HG03025 (cell line): ENCODE results near the gene FFAR2.
"Not testable (repeated sequence)": the region's sequence is repeated elsewhere in the genome, so short reads cannot be mapped to it uniquely, and the experiment has no call there.

ENCODE experiments used
- ATAC-seq: cut with Tn5 transposase; IDR thresholded peaks from one replicate; pipeline ENCODE4 v1.9.1; 2021; ENCODE audit warnings: mild to moderate bottlenecking, moderate library complexity; ENCODE audit not compliant: unreplicated experiment, low FRiP score

Gene FFAR2

DNA sequence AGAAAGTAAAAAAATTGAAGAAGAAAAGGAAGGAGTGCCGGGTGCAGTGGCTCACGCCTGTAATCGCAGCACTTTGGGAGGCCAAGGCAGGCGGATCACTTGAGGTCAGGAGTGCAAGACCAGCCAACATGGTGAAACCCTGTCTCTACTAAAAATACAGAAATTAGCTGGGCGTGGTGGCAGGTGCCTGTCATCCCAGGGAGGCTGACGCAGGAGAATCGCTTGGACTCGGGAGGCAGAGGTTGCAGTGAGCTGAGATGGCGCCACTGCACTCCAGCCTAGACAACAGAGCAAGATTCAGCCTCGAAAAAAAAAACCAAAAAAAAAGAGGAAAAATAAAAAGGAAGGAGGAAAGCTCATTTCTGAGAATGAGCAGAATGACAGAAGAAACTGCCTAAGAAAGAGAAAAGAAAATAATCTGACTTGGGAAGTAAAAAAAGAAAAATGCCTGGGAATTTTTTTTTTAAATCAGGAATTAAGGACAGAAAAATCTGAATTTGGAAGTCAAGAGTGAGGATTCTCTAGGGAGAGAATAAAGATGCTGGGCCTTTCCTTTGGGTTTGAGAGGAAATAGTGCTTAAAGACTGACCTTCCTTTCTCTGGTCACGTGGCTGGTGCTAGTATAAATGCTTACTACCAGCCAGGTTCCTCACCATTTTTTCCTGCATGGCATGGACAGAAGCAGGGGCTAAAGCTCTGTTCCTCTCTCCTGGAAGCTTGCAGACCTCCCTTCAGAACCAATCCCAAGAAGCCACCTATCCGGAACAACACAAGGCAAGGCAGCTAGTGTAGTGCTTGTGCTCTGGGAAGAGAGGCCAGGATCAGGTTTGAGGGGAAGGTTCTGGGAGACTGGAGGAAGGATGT, at the start of gene FFAR2:
Gene FFAR2 (plus strand): TSS at position 652 of the 864 bp plus-strand sequence. CDS start 1,458 bp downstream, outside the sequence.
- ATAC-seq = no peak

DNA sequence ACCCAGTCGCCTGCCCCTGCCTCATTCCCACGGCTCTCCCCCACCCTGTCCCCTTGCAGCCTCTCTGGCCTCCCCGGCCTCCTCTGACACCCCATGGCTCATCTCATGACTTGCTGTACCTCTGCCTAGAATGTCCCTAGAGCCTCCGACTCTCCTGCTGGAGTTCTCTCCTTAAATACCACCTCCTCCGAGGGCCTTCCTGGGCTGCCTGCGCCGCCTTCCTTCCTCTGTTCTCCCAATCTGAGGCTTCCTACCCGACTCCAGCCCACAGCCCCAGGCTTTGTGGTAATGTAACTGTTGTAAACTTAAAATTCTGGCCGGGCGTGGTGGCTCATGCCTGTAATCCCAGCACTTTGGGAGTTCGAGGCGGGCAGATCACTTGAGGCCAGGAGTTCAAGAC, 49.5 kb upstream of the FFAR2 start:
- ATAC-seq = no peak

DNA sequence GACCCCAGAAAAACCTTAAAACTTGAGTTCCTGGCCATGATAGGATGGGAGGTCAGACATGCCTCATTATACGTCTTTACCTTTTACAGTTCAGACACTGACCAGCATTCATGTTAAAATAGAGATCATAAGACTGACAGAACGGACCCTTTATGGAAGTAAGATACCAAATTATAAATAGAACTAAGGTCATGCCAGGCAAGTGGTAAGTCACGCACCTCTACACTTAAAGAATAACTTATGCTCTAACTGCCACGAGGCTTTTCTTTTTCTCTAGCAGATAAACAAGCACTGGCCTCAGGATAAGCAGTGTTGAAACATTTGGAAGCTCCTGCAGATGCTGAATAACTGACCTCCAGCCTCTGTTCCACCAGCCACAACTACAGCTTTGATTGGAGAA, 48.8 kb upstream of the FFAR2 start:
- ATAC-seq = no peak

DNA sequence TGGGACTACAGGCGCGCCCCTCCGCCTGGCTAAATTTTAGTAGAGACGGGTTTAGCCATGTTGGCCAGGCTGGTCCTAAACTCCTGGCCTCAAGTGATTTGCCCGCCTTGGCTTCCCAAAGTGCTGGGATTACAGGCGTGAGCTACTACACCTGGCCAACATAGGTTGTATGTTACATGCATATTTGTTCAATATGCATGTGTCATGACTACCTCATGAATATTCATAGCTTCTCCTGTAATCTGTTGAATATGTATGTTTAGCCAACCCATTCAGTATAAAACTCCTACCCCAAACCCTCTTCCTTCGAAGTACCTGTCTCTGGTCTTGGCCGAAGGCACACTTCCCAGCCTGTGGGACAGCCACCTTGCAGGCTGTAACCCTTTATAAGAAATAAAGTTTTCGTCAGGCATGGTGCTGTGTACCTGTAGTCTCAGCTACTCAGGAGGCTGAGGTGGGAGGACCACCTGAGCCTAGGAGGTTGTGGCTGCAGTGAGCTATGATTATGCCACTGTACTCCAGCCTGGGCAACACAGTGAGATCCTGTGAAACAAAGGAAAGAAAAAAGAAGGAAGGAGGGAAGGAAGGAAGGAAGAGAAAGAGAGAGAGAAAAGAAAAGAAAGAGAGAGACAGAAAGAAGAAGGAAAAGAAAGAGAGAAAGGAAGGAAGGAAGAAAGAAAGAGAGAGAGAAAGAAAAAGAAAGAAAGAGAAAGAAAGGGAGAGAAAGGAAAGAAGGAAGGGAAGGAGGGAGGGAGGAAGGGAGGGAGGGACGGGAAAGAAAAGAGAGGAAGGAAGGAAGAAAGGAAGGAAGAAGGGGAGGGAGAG, 47.9 kb upstream of the FFAR2 start:
- ATAC-seq = no peak

DNA sequence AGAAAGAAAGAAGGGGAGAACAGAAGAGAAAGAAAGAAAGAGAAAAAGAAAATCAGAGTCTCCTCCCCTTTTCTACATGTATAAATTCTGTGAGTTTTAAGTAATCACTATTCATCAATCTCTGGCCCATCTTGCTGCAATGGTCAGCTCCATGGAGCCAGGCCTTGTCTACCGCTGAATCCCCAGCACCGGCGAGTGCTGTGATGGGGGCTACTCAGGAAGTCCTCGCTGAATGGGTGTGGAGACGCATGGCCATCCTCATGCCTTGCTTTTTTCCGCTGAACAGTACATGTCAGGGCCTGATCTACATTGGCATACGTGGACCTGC, 47.3 kb upstream of the FFAR2 start:
- no peak for ATAC-seq

DNA sequence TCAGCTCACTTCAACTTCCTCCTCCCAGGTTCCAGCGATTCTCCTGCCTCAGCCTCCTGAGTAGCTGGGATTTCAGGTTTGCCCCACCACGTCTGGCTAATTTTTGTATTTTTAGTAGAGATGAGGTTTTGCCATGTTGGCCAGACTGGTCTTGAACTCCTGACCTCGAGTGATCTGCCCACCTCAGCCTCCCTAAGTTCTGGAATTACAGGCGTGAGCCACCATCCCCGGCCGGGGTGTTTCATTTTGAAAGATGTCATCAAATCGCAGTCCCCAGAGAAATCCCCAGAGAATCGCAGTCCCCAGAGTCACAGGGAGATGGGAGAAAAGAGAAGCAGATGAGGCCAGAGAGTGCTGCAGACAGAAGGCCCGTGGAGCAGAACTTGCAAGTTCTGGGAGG, 46.6 kb upstream of the FFAR2 start:
- not testable (repeated sequence) for ATAC-seq

DNA sequence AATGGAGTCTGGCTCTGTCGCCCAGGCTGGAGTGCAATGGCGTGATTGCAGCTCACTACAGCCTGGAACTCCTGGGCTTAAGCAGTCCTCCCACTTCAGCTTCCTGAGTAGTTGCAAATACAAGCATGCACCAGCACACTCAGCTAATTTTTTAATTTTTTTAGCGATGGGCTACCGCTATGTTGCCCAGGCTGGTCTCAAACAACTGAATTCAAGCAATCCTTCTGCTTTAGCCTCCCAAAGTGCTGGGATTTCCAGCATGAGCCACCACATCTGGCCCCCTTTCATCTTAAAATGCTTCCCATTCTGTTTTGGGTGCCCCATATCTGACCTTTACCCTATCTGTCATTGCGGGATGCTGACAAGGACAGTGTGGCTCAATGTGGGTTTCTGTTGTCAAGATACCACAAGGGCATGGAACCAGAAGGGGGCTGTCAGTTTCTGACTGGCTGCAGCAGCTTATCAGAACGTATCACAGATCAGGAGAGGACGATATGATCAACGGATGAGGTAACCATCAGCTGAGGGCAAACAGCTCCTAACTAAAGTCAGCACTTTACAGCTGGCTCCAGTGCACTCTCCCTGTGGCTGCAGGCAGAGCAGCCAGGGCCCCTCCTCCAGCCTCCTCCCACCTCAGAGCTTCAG, 44.8 kb upstream of the FFAR2 start:
- ATAC-seq = no peak

DNA sequence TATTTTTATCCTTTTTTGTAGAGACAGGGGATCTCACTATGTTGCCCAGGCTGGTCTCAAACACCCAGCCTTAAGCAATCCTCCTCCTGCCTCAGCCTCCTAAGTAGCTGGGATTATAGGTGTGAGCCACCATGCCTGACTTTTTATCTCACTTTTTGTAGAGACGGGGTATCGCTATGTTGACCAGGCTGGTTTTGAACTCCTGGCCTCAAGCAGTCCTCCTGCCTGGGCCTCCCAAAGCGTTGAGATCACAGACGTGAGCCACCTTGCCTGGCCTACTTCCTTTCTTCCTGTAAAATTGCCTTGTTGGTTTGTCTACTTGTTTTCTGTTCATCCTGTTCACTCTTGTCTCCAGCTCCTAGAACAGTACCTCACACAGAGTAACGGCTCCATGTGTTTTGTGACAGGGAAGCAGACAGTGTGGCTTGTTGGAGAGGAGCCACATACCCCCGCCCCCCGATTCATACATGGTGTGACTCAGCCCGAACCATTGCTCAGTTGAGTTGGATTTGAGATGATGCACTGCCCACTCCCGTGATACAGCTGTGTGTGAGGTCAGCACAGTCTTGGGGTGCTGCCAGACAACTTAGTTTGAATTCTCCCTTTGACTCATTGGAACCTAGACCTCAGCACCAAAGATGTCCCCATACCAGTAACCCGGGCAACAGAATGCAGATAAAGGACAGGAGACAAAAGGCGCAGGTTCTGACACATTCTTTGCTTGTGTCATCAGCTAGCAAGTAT, 43.0 kb upstream of the FFAR2 start:
- ATAC-seq = no peak

DNA sequence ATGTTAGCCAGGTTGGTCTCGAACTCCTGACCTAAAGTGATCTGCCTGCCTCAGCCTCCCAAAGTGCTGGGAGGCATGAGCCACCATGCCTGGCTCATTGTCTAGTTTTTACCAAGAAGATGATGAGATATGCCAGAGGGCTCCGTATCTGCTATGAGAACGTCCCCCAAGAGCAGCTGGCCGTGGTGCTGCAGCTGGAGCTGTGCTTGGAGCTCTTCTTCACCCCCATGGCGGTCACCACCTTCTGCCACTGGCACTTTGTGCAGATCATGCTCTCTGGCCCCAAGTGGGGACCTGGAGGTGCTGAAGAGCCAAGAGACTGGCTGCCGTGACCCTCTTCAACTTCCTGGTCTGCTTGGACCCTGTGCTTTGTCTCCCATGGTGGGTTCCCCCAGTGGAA, 40.4 kb upstream of the FFAR2 start:
- ATAC-seq = no peak

DNA sequence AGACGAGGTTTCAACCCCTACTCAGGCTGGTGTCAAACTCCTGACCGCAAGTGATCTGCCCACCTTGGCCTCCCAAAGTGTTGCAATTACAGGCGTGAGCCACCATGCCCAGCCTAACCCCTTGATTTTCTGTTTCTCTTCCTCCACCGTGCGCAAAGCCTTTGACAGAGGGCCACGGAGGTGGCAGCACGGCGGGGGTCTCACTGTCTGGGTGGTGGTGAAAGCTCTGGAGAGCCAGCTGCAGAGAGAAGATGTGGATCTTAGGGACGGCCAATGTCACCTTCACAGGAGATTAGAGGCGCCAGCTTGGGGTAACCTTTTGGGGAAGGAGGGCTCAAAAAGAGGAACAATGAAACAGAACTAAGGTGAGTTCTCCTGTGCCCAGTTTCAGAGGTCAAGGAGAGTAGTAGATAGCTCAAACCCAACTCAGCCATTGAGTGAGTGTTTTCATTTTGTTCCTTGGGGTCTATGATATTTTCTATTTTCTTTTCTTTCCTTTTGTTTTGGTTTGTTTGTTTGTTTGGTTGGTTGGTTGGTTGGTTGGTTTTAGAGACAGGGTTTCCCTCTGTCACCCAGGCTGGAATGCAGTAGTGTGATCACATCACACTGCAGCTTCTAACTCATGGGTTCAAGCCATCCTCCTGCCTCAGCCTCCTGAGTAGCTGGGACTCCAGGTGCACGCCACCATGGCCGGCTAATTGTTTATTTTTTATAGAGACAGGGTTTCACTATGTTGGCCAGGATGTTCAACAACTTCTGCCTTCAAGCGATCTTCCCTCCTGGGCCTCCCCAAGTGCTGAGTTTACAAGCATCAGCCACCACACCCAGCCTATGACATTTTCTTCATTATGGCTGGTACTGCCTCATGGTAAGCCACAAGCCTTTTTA, 39.5 kb upstream of the FFAR2 start:
- no peak for ATAC-seq

DNA sequence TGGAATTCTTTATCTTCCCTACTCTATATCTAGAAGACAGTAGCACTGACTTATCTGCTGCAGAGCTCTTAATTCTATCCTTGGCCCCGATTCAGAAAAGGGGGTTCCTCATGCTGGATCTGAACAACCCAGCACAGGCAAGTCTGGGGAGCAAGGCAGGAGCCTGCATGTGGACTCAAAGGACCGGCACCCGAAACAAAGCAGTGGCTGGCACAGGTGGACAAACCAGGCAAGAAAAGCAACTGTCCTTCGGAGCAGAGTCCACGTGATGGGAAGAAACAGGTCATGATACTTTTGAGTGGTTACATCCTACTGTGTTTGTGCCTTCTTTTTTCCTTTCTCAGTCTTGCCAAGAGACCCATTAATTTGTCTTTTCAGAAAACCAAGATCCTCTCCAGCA, 38.9 kb upstream of the FFAR2 start:
- ATAC-seq = no peak

DNA sequence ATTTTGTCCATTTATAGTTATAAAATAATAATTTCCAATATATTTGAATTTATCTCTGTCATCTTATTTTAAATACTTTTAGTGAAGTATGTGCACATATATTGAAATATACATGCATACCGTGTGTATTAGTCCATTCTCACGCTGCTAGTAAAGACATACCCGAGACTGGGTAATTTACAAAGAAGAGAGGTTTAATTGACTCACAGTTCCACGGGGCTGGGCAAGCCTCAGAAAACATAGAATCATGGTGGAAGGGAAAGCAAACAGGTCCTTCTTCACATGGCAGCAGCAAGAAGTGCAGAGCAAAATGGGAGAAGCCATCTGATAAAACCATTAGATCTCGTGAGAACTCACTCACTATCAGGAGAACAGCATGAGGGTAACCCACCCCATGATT, 37.6 kb upstream of the FFAR2 start:
- ATAC-seq = no peak

DNA sequence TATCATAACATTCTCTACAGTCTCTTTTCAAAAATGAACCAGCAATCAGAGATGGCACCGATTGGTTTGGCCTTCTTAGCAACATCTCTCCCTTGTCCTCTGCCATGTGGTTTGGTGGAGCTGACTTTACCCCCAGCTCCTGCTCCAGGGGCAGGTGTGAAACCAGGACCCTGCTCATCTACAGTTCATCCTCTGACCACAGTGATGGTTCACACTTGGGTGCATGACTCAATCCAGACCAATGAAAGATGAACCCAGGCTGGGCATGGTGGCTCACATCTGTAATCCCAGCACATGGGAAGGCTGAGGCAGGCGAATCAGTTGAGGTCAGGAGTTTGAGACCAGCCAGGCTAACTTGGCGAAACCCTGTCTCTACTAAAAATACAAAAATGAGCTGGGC, 33.6 kb upstream of the FFAR2 start:
- ATAC-seq = no peak

DNA sequence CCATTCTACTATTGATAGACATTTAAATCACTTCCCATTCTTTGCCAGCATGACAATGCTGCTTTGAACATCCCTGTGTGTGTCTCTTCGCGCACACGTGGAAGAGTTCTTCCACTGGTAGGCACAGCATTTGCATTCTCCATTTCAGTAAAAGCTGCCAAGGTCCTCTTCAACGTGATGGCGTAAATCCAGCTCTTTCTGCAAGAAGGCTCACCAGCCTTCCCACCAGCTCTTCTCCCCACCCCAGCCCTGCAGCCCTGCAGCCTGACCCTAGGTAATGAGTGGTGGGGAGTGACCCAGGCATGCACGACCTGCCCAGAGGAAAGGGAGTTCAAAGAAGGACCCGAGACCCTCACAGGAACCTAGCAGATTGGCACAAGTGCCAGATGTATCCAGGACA, 31.7 kb upstream of the FFAR2 start:
- no peak for ATAC-seq

DNA sequence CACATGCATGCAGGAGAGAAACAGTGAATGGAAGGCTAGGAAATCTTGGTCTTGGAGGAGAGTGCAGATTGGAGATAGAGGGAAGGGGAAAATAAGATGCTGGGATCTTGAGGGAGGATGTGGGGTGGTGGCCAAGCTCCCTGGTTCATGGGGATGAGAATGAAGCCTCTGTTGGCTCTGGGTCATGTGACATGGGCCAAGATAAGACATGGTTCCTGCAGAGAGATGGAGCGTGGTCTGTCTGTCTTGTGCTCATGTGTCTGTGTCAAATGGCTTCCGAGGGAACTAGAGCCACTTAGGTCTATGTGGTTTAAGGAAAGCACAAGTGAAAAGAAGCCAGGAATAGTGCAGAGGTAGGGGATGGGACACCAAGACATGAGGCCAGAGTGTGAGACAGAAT, 30.8 kb upstream of the FFAR2 start:
- ATAC-seq = no peak

DNA sequence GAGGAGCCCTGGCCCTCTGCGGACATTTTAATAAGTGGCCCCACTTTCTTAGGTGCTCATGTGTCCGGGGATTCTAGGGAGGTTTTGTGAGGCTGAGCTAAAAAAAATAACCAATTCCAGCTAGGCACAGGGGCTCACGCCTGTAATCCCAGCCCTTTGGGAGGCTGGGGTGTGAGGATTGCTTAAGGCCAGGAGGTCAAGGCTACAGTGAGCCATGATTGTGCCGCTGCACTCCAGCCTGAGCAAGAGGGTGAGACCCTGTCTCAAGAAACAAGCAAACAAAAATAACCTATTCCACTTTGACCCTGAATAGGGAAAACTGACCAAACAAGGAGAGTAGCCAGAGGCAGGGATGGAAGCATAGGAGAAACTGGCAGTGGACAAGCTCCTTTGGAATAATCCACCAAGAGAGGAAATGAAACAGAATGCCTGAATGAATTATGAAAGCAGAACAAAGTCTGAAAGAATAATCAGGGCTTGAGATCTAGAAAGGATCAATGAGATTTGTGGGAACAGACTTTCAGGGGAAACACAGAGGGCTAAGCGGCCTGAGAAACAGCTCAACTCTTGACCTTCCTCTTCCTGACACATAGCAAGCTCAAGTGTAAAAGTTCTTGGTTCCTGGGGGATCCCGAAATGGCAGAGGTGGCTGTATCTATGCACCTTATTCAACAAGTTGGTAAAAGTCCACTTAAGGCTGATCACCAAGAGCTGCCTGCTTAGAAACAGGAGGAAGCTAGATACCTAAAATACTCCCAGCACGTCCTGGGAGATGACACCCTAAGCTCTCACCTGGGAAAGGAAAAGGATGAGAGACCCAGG, 30.1 kb upstream of the FFAR2 start:
- no peak for ATAC-seq

DNA sequence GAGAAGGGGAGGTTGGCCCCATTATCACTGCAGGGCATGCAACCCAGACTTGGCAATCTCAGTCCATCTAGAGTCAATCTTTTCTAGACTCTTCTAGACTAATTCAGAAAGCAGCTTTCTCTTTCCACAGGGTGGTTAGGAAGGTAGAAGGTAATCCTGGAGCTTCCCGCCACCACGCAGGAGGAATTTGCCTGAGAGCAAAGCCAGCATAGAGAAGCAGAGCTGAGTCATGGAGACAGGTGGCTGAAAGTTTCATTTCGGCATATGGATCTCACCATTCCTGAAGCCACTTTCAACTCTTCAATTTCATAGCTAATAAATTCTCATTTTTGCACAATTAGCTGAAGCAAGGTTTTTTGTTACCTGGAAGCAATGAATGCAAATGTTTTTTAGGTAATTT, 29.0 kb upstream of the FFAR2 start:
- ATAC-seq = no peak

DNA sequence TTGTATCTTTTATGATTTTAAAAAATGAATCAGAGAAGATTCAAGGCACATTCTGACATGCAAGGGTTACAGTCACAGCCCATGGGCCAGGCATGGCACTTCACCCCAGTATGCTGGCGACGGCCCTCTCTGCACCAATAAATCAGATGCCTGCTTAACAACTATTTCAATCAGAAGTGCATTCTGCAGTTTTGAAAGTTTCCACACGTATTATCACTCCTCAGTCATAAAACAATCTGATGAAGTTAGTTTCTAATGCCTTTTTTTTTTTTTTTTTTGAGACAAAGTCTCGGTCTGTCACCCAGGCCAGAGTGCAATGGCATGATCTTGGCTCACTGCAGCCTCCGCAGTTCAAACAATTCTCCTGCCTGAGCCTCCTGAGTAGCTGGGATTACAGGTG, 28.3 kb upstream of the FFAR2 start:
- ATAC-seq = no peak

DNA sequence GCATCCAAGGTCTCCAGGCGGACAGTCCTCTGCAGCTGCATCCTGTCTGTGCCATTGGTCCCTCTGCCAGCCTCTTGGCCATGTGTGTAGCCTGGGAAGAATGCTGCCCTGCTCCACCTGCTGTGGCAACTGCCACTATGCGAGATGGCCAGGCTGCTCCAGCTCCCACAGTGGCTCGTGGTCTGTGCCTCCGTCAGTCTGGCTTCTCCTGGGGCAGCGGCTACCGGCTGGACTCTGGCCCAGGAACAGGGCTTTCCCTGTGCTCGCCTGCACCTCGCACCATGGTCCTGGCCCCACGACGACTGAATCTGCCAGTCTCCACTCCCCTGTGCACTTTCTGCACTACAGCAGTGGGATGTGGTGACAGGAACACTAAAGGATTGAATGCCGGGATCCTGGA, 26.7 kb upstream of the FFAR2 start:
- ATAC-seq = no peak
